A673 (cell line): Measurements from ENCODE around the gene KCND1.

ENCODE experiments used
- CTCF ChIP-seq: fragments of 300-800, 200-600 bp; sonication (generic); conservative IDR thresholded peaks from 2 replicates; pipeline ENCODE4 v1.5.1; 2017; ENCODE audit warnings: low read depth, mild to moderate bottlenecking, antibody characterized with exemption, low read length, moderate library complexity, mixed read lengths
- EZH2 ChIP-seq: fragments of 200-600 bp; sonication (generic); IDR thresholded peaks from 2 replicates; pipeline ENCODE4 v1.6.1; 2017; ENCODE audit warnings: borderline replicate concordance, low read depth, mild to moderate bottlenecking, mixed read lengths, antibody characterized with exemption, low read length; ENCODE audit not compliant: poor library complexity, severe bottlenecking

- no peak for TF ChIP-seq CTCF
- no peak for TF ChIP-seq EZH2
Measured at GRCh38 chrX:48956728-48957414, 14.8 kb downstream of the KCND1 start.
